Mesendoderm (in vitro differentiated cells): ENCODE data around the gene KLK8.
"Not testable (repeated sequence)": the region's sequence is repeated elsewhere in the genome, so short reads cannot be mapped to it uniquely, and the experiment has no call there.

Experiments used
- DNase-seq: peaks from one replicate; pipeline ENCODE4 v3.0.0; 2013
- H2AK5ac ChIP-seq: 2 replicates; pipeline ENCODE4 v1.6.1; 2013; ENCODE audit warnings: low read length, inconsistent platforms
- H2BK120ac ChIP-seq: 2 replicates; pipeline ENCODE4 v1.6.1; 2013; ENCODE audit warnings: low read depth, mild to moderate bottlenecking, low read length, moderate library complexity, mixed read lengths
- H2BK15ac ChIP-seq: replicated peaks from 2 replicates; pipeline ENCODE4 v1.6.1; 2013; ENCODE audit warnings: low read depth, mild to moderate bottlenecking, moderate library complexity
- H2BK5ac ChIP-seq: 2 replicates; pipeline ENCODE4 v1.6.1; 2013; ENCODE audit warnings: low read length, inconsistent platforms
- H3K18ac ChIP-seq: 2 replicates; pipeline ENCODE4 v1.6.1; 2013; ENCODE audit warnings: mild to moderate bottlenecking, low read length, mixed read lengths
- H3K23ac ChIP-seq: one replicate; pipeline ENCODE4 v1.6.1; 2013; ENCODE audit warnings: low read length
- H3K27ac ChIP-seq: 2 replicates; pipeline ENCODE4 v1.5.1; 2013; ENCODE audit warnings: low read depth, mild to moderate bottlenecking, inconsistent platforms, low read length, moderate library complexity
- H3K27me3 ChIP-seq: 2 replicates; pipeline ENCODE4 v1.6.1; 2013; ENCODE audit warnings: low read length, control low read depth, mild to moderate bottlenecking, inconsistent platforms; ENCODE audit not compliant: insufficient read depth, poor library complexity
- H3K36me3 ChIP-seq: 2 replicates; pipeline ENCODE4 v1.6.1; 2013; ENCODE audit warnings: low read length, inconsistent platforms; ENCODE audit not compliant: control insufficient read depth, insufficient read depth
- H3K4ac ChIP-seq: one replicate; pipeline ENCODE4 v1.6.1; 2013; ENCODE audit warnings: low read depth, mild to moderate bottlenecking, low read length, moderate library complexity
- H3K4me1 ChIP-seq: 2 replicates; pipeline ENCODE4 v1.6.1; 2013; ENCODE audit warnings: low read depth, low read length, inconsistent platforms; ENCODE audit not compliant: control insufficient read depth
- H3K4me2 ChIP-seq: 2 replicates; pipeline ENCODE4 v1.6.1; 2013; ENCODE audit warnings: low read length
- H3K4me3 ChIP-seq: 2 replicates; pipeline ENCODE4 v1.5.1; 2013; ENCODE audit warnings: mild to moderate bottlenecking, low read length
- H3K56ac ChIP-seq: one replicate; pipeline ENCODE4 v1.6.1; 2013; ENCODE audit warnings: low read length
- H3K79me1 ChIP-seq: 2 replicates; pipeline ENCODE4 v1.6.1; 2013; ENCODE audit warnings: low read length, inconsistent platforms
- H3K79me2 ChIP-seq: 2 replicates; pipeline ENCODE4 v1.6.1; 2013; ENCODE audit warnings: mild to moderate bottlenecking, low read length; ENCODE audit not compliant: control insufficient read depth, insufficient read depth
- H3K9ac ChIP-seq: 2 replicates; pipeline ENCODE4 v1.6.1; 2013; ENCODE audit warnings: low read length, inconsistent platforms
- H4K5ac ChIP-seq: one replicate; pipeline ENCODE4 v1.6.1; 2013; ENCODE audit warnings: low read length
- H4K8ac ChIP-seq: one replicate; pipeline ENCODE4 v1.6.1; 2013; ENCODE audit warnings: low read depth, mild to moderate bottlenecking, control low read depth, low read length, moderate library complexity
- WGBS: extraction: QIAGEN DNeasy Blood & Tissue Kit; methylation state at CpG from one replicate; pipeline ENCODE4 v1.1.7; 2013; ENCODE audit warnings: low lambda C conversion rate, missing lambda C conversion rate; ENCODE audit not compliant: insufficient coverage; ENCODE audit errors: extremely low coverage; 5-methylcytosine and 5-hydroxymethylcytosine counted together

The KLK8 gene

DNA sequence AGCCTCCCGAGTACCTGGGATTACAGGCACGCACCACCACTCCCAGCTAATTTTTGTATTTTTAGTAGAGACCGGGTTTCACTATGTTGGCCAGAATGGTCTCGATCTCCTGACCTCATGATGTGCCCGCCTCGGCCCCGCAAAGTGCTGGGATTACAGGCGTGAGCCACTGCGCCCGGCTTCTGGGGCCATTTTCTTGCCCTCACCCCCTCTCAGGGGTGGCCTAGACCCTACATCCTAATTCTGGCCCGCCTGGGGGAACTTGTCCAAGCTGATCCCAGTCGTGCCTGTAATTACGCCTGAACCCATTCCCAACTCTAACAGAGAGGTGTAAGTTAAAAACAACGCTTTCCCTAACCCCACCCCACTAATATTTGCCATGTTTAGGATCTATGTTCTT is 17.0 kb downstream of the KLK8 start:
- H3K9ac ChIP-seq, H3K79me2 ChIP-seq, H3K23ac ChIP-seq, H2BK120ac ChIP-seq, H3K56ac ChIP-seq, H2BK5ac ChIP-seq, H3K4me3 ChIP-seq, DNase-seq, H3K4ac ChIP-seq, H3K36me3 ChIP-seq, H2BK15ac ChIP-seq, H3K4me1 ChIP-seq, H3K79me1 ChIP-seq, H4K5ac ChIP-seq, H3K4me2 ChIP-seq, H3K18ac ChIP-seq, H4K8ac ChIP-seq, H3K27me3 ChIP-seq, H2AK5ac ChIP-seq, H3K27ac ChIP-seq: not testable (repeated sequence)
- WGBS: no CpG with 5 or more reads among the region's 14 CpGs

- no peaks in the 10 kb centered on the region for H3K79me2 ChIP-seq
- peak within 1 kb of the TSS; percentile 25 for H3K56ac ChIP-seq
- no peak within 1 kb of the TSS for H2AK5ac ChIP-seq
- no peak within 1 kb of the TSS for H3K4ac ChIP-seq
- H4K8ac ChIP-seq: no peak within 1 kb of the TSS
- H3K27ac ChIP-seq: no peak within 1 kb of the TSS
- no peak within 1 kb of the TSS for H2BK15ac ChIP-seq
- H4K5ac ChIP-seq: no peak within 1 kb of the TSS
- H3K79me1 ChIP-seq: no peaks in the 10 kb centered on the region
- no peaks in the 10 kb centered on the region for H3K4me1 ChIP-seq
- no CpG with 5 or more reads among the region's 28 CpGs for WGBS
- H2BK120ac ChIP-seq: no peak within 1 kb of the TSS
- no peak for DNase-seq
- no peak within 1 kb of the TSS for H3K23ac ChIP-seq
- H3K27me3 ChIP-seq: no peaks in the 10 kb centered on the region
- peak within 1 kb of the TSS; percentile 15 for H3K4me2 ChIP-seq
- H3K4me3 ChIP-seq: no peak within 1 kb of the TSS
- no peak within 1 kb of the TSS for H3K9ac ChIP-seq
- H3K18ac ChIP-seq: no peak within 1 kb of the TSS
- H2BK5ac ChIP-seq: no peak within 1 kb of the TSS
- H3K36me3 ChIP-seq: no peaks in the 10 kb centered on the region
Observed at GRCh38 chr19:50983625-50984292, 17.6 kb downstream of the KLK8 start, which contains the start of gene KLK7. Gene KLK7 (minus strand): TSS chr19:50983917. CDS start chr19:50982399, 1,518 bp downstream.

GRCh38 chr19:50982186-50982585 is 19.2 kb downstream of the KLK8 start:
- no peak overlapping the region for H2BK15ac ChIP-seq
- no peak overlapping the region for H2BK5ac ChIP-seq
- H3K79me2 ChIP-seq: no peaks in the 10 kb centered on the region
- no peak overlapping the region for H2BK120ac ChIP-seq
- H4K8ac ChIP-seq: no peak overlapping the region
- H2AK5ac ChIP-seq: no peak overlapping the region
- no peak for DNase-seq
- no peak overlapping the region for H3K4ac ChIP-seq
- no peaks in the 10 kb centered on the region for H3K79me1 ChIP-seq
- no peak overlapping the region for H3K4me2 ChIP-seq
- H3K27me3 ChIP-seq: no peaks in the 10 kb centered on the region
- H4K5ac ChIP-seq: no peak overlapping the region
- H3K4me1 ChIP-seq: no peaks in the 10 kb centered on the region
- no peak overlapping the region for H3K23ac ChIP-seq
- no peak overlapping the region for H3K27ac ChIP-seq
- no peaks in the 10 kb centered on the region for H3K36me3 ChIP-seq
- H3K4me3 ChIP-seq: no peak overlapping the region
- no peak overlapping the region for H3K18ac ChIP-seq
- WGBS: no CpG with 5 or more reads among the region's 4 CpGs
- H3K56ac ChIP-seq: no peak overlapping the region
- no peak overlapping the region for H3K9ac ChIP-seq

GRCh38 chr19:50981587-50982146 is 19.7 kb downstream of the KLK8 start:
- Histone ChIP-seq H3K18ac (no peak overlapping the region), H2BK15ac (no peak overlapping the region), H2BK5ac (no peak overlapping the region), H2AK5ac (no peak overlapping the region), H3K4me1 (no peaks in the 10 kb centered on the region), H3K4me3 (no peak overlapping the region), H3K79me2 (no peaks in the 10 kb centered on the region), H3K27me3 (no peaks in the 10 kb centered on the region), H3K56ac (no peak overlapping the region), H3K4me2 (no peak overlapping the region), H3K9ac (no peak overlapping the region), H2BK120ac (no peak overlapping the region), H3K4ac (no peak overlapping the region), H3K27ac (no peak overlapping the region), H4K8ac (no peak overlapping the region), H3K36me3 (no peaks in the 10 kb centered on the region), H4K5ac (no peak overlapping the region), H3K79me1 (no peaks in the 10 kb centered on the region), H3K23ac (no peak overlapping the region)
- no peak for DNase-seq
- WGBS: no CpG with 5 or more reads among the region's 11 CpGs

- no peak overlapping the region for H3K4ac ChIP-seq
- H3K56ac ChIP-seq: no peak overlapping the region
- no peaks in the 10 kb centered on the region for H3K79me2 ChIP-seq
- H2BK120ac ChIP-seq: no peak overlapping the region
- no peak overlapping the region for H3K4me2 ChIP-seq
- H3K27ac ChIP-seq: no peak overlapping the region
- WGBS: no CpG with 5 or more reads among the region's 13 CpGs
- H3K4me1 ChIP-seq: no peaks in the 10 kb centered on the region
- no peak overlapping the region for H2AK5ac ChIP-seq
- H3K9ac ChIP-seq: no peak overlapping the region
- no peaks in the 10 kb centered on the region for H3K79me1 ChIP-seq
- H3K27me3 ChIP-seq: no peaks in the 10 kb centered on the region
- H4K8ac ChIP-seq: no peak overlapping the region
- no peak overlapping the region for H3K23ac ChIP-seq
- H3K36me3 ChIP-seq: no peaks in the 10 kb centered on the region
- H3K18ac ChIP-seq: no peak overlapping the region
- no peak overlapping the region for H2BK15ac ChIP-seq
- H4K5ac ChIP-seq: no peak overlapping the region
- H2BK5ac ChIP-seq: no peak overlapping the region
- peak; percentile 31 for DNase-seq
- no peak overlapping the region for H3K4me3 ChIP-seq
Observed at GRCh38 chr19:50980208-50980607, 21.2 kb downstream of the KLK8 start.

- H3K36me3 ChIP-seq: no peaks in the 10 kb centered on the region
- no peak overlapping the region for H3K27ac ChIP-seq
- H3K4me1 ChIP-seq: no peaks in the 10 kb centered on the region
- H3K9ac ChIP-seq: no peak overlapping the region
- H3K4me2 ChIP-seq: no peak overlapping the region
- no peak overlapping the region for H4K8ac ChIP-seq
- no CpG with 5 or more reads among the region's 8 CpGs for WGBS
- no peaks in the 10 kb centered on the region for H3K79me1 ChIP-seq
- no peaks in the 10 kb centered on the region for H3K27me3 ChIP-seq
- H3K4me3 ChIP-seq: no peak overlapping the region
- H2AK5ac ChIP-seq: no peak overlapping the region
- H3K18ac ChIP-seq: no peak overlapping the region
- H3K79me2 ChIP-seq: no peaks in the 10 kb centered on the region
- H4K5ac ChIP-seq: no peak overlapping the region
- no peak overlapping the region for H3K56ac ChIP-seq
- H2BK5ac ChIP-seq: no peak overlapping the region
- H3K23ac ChIP-seq: no peak overlapping the region
- H2BK120ac ChIP-seq: no peak overlapping the region
- H2BK15ac ChIP-seq: no peak overlapping the region
- H3K4ac ChIP-seq: no peak overlapping the region
- DNase-seq: peak; percentile 18
Observed at GRCh38 chr19:50979758-50980157, 21.6 kb downstream of the KLK8 start.
